SH-SY5Y (cell line): ENCODE measurements around the gene THRB.

Source experiments
- GATA2 ChIP-seq: IDR thresholded peaks from 2 replicates; pipeline ENCODE4 v1.6.1; 2011; ENCODE audit warnings: mild to moderate bottlenecking, low read depth, low read length
- GATA3 ChIP-seq: IDR thresholded peaks from 2 replicates; pipeline ENCODE4 v1.6.1; 2011; ENCODE audit warnings: low read depth, mild to moderate bottlenecking, low read length, moderate library complexity

DNA sequence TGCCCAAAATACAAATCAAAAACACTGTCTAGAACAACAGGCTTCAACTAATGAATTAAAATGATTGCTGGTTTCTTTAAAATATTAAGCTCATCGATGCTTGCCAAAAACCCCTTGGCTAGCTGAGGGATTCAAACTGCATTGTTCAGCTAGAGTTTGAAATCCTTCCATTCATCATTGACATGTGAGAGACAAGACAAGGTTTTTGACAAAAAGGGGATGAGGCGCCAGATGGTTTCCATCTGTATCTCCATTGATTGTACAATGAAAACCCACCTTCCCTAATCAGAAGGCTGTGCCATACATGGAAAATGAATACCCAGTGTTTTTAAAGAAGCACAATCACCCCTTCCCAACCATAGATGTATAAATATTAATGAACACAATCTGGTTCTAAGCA lies 67.8 kb downstream of the THRB start:
- no peak for TF ChIP-seq GATA3
- no peak for TF ChIP-seq GATA2
